Measurements from ENCODE around the gene ZMIZ1.

Gene ZMIZ1

DNA sequence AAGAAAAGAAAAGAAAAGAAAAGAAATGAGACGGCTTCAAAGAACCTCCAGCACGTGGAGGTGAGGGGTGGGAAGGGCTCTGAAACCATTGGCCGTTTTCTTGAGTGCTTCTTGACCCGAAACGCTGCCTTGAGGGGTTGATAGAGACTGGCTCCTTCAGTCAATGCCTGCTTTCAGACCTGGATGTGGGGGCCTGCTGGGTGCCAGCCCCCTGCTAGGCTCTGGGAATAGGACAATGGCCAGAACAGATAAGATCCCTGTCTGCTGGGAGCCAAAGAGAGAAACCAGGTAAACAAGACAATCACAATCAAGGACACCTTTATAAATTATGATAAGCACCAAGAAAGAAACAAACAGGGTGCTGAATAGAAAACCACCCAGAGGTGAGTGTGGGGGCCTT, 27.7 kb downstream of the ZMIZ1 start:
- DNase-seq (ENCODE audit: extremely low read depth in 1 of 2, low read depth in 1 of 2): no peak

DNA sequence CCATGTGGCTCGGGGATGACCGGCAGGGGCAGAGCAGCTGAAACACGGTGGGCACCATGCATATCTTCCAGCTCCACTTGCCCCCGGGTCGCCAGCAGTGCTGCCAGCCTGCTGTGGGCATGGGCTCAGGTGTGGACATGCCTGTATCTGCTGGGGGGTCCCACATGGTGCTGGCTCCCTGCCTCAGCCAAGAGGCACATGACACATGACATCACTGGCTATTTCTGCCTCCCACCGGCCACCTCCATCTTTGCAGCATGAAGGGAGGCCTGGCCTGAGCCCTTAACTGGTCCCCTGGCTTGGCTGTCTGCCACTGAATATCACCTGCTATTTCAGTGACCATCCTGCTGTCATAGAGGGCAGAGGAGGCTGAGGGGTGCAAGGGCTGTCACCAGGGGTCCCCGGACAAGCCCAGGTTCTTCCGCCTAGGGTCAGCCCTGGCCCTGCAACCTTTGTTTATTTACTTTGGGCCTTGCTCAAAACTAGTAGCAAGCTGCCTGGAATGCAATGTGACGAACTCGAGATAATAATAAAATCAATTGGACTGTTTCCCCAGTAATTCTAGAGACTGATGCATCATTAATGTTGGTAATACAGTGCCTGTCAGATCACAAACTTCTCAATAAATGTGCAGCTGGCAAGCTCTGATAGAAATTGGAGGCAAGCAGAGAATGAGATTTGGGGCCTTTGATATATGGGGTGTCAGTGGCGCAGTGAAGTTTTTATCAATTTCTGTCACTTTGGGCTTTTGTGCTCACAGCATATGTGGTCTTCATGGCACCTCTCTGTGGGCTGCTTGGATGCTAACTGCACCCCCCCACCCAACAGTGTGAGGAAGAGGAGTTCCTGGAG, 28.5 kb downstream of the ZMIZ1 start:
- DNase-seq (ENCODE audit: extremely low read depth in 1 of 2, low read depth in 1 of 2): no peak

DNA sequence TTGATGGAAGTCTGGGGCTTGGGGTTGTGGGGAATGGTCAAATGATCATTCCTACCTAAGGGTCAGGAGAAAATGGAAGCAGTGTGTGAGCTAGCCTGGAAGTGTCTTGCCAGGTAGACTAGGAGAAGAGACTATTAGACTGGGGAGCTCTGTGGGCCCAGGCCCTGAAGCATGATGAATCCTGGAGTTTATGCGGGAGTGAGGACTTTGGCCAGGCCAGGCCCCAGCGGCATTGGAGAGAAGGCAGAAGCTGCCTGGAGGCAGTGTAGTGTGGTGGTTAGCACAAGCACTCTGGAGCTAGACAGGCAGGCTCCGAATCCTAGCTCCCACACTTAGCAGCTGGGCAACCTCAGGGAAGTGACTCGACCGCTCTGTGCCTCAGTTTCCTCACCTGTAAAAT, 29.3 kb downstream of the ZMIZ1 start:
- no peak for DNase-seq (ENCODE audit: extremely low read depth in 1 of 2, low read depth in 1 of 2)

DNA sequence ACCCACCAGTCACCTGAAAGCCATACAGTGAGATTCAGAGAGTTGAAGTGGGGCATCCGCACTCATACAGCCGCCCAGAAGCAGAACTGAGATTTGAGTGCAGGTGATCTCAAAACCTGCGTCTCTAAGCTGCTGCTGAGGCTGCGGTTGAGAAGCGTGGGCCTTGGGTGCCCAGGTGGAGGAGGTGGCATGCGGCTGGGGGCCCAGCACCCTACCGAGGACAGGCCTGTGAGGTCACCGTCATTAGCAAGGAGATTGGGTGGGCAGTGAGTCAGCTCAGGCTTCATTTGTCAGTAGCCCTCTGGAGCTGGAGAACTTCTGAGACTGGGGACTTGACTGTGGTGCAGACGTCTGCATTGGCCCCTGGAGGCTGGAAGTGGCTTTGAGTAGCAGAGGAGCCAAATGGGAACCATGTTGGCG, 29.8 kb downstream of the ZMIZ1 start:
- DNase-seq (ENCODE audit: extremely low read depth in 1 of 2, low read depth in 1 of 2): no peak

DNA sequence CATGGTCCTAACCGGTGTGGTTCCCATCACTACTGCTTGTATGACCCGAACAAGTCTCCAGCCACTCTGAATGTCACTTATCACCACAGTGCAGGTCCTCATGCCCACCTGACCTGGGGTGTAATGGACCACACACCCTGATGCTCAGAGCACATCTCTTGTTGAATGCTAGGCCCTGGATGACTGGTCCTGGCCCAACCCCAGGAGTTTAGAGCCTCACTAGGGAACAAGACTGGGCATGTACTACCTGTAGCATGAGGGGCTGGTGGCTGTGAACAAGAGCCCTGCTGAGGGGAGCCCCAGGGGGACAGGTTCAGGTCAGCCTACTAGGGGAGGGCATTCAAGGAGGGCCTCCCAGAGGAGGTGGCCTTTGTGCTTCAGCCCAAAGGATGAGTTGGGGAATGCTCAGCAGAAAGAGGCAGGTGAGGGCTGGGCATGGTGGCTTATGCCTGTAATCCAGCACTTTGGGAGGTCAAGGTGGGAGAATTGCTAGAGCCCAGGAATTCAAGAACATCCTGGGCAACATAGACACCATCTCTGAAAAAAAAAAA, 31.2 kb downstream of the ZMIZ1 start:
- no peak for DNase-seq (ENCODE audit: extremely low read depth in 1 of 2, low read depth in 1 of 2)

DNA sequence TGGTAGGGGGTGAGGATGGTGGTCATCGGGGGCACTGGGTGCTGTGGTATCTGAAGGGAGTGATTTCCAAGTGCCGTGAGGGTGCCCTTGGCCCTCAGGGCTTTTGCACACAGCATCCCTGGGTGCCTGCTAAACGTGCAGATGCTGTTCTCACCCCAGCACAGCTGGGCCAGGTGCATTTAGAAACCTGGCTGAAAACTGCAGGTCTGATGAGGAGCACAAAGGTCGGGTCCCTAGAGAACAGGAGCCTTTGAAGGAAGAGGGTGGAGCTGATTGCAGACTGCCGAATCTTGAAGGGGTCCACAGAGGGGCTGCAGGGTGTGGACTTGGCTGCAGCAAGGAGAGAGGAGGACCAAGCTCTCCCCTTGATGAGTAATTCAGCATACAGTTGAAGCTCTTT, 32.0 kb downstream of the ZMIZ1 start:
- DNase-seq (ENCODE audit: extremely low read depth in 1 of 2, low read depth in 1 of 2): no peak

DNA sequence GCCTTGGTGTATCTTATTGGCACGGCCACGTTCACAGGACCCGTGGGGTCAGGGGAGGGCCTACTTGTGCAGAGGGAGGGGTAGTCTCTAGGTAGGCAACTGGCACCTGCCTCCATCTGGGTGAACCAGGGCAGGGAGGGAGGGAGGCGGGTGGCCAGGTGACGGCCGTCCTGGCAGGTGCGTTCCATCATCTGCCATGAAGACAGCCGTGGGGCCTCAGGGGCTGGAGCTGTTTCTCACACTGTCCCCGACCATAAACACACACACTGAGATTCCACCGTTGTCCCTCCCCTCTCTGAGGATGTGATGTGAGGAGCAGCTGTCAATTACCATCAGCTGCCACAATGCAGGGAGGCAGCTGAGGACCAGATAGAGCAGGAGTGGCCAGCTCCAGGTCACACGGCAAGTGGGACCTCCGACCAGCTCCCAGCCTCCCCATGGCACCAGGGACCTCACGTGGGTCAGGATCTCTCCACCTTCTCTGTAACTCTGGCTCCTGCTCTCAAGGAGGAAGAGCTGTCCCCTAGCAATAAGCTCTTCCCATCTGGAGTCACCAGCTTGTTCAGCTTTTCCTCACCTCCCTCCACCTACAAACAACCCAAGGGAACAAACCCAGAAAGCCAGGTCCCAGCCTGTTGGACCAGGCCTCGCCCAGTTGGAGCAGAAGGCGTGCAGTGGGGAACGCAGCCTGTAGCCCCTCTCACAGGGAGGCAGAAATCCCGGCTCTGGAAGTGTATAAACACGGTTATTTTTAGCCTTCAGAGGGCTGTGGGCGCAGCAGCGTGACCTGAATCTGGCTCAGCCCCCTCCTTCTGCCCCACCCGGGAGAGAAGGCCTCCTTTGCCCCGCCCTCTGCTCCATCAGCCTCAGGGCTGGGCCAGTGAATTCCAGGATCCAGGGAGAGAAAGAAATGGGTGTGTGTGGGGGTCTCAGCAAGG, 33.1 kb downstream of the ZMIZ1 start:
- DNase-seq (ENCODE audit: extremely low read depth in 1 of 2, low read depth in 1 of 2): no peak

DNA sequence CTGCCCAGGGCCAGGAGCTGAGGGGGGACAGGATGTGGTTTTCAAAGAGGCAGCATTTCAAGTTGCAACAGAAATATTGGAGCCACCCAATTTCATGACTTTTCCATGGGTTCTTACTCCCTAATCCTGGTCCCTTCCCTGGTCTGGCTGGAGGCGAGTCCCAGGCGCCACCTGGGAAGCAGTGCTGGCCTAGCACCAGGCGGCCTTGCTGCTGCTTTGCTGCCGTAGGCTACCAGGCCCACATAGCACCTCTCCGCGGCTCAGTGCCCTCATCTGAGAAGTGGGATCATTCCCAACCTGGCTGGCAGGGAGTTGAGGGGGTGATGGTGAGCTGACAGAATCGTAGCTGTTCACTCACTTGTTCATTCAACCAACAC, 33.7 kb downstream of the ZMIZ1 start:
- DNase-seq (ENCODE audit: extremely low read depth in 1 of 2, low read depth in 1 of 2): no peak

DNA sequence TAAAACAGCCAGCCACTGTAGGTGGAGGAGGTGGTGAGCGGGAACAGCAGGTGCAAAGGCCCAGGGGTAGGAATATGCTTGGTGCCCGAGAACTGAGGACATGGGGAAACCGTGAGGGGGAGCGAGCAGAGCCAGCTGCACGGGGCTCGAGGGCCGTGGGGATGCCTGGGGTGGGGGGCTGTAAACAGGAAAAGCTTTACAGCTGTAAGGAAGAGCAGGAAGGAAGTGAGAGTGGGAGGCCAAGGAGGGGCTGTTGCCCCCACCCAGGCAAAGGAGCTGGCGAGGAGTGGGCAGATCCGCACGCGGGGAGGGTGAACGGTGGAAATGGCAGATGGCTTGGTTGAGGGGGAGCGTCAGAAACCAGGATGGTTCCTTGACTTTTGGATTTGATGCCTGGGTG, 34.4 kb downstream of the ZMIZ1 start:
- DNase-seq (ENCODE audit: extremely low read depth in 1 of 2, low read depth in 1 of 2): no peak

DNA sequence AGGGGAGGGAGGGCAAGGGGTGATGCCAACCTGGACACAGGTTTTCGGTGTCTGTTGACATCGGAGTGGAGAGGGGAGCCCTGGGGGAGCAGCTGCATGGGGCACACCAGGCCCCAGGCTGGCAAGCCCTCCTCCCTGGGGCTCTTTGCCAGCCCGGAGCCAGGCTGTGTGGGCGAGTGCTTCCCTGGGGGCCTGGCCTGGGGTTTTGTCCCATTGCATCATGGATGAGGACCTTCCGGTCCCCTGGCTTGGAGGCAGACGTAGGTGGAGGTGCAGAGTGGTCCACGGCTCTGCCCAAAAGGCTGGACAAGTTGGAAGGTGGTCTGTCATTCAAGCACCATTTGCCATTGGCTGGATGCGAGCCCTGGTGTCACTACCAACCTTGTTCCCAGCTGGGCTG, 34.8 kb downstream of the ZMIZ1 start:
- no peak for DNase-seq (ENCODE audit: extremely low read depth in 1 of 2, low read depth in 1 of 2)

DNA sequence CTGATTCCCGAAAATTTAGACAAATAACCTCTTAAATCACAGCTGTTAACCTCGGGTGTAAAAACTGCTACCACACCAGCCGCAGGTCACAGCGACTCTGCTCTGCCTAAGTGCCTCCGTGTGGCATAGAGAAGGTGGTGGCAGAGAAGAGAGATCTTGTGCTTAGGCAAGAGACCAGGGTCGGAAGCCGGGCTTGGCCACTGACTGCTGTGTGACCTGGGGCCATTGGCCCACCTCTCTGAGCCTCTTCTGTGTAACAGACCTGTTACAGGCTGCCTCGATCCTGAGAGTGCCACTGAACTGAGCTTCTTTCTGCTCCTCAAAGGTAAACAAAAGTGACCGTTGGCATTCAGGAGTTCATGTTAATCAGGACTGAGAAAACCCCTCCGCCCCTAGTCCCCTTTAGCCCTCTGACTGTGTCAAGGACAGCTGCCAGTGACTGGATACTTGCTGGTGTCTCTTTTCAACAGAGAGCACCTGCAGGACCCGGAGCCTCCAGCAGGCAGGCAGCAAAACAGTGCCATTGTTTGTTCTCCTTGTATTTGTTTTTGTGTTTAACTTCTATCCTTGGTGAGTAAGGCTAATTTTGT, 36.5 kb downstream of the ZMIZ1 start:
- no peak for DNase-seq (ENCODE audit: extremely low read depth in 1 of 2, low read depth in 1 of 2)

DNA sequence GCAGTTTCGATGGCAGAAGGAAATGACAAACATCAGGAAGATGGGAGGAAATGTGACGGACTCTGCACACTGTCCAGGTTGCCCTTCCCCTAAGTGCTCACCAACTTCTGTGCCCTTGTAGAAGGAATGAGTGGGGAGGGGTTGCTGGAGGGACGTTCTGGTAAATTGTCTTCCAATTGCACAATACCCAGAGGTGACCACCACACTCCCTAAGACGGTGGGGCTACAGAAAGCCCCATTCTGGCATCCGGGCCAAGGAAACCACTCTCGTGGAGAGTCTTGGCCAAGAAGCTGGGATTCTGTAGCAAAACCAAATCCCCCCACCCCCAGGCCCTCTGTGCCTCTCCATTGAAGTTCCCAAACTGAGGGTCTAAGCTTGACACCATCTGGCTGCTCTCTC, 37.1 kb downstream of the ZMIZ1 start:
- no peak for DNase-seq (ENCODE audit: extremely low read depth in 1 of 2, low read depth in 1 of 2)

DNA sequence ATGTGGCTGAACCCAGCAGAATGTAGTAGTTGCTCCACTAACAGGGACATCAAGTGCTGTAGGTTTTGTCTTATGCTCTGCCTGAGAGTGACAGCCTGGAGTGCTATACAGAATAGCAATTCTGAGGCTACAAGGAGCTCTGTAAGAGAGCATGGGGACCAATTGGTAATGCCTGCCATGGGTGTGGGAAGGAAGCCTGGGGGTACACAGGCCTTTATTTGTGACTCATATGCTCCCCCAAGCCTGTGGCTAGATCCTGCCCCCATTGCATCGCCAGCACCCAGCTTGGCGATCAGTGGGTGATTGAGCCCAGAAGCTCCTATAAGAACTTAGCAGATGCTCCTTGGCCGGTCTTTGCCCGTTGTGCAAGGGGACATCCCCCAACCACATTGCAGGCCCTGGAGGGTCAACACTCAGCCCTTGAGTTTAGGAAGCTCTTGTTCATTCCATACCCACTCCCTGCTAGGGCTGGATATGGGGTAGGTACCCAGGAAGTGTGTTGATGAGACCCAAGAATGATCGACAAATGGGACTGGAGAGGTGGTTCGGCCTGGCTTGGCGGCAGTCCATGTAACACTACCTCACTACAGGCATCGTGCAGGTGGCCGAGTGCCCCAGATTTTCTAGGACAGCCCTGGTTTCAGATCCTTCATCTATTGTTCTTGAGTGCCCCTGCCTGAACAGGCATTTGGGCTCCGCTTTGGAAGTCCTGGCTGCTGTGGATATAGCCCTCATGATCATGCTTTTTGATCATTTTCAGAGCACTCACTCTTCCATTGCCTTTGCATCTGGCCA, 37.7 kb downstream of the ZMIZ1 start:
- no peak for DNase-seq (ENCODE audit: extremely low read depth in 1 of 2, low read depth in 1 of 2)

DNA sequence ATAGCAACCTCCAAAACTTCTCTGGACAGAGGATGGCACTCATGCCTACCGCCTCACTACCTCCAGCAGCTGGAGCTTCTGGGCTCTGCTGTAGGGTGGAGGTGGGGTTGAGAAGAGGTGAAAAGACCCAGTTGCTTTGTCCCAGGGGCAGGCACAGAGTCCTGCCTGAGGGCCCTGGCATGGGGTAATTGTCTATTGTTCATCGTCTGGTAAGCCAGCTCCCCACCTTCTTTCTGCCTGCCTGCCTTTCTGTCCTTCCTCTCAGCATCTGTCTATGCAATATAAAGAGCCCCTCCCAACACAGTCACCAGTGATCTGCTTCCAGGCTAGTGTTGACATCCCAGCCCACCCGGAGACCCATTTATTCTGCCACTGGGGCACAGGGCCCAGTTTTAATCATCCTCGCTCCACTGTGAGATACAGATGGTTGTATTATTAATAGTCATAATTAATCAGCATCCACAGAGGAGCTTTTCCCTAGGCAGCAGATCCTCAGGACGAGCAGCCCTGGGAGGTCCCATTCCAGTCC, 39.0 kb downstream of the ZMIZ1 start:
- no peak for DNase-seq (ENCODE audit: extremely low read depth in 1 of 2, low read depth in 1 of 2)

DNA sequence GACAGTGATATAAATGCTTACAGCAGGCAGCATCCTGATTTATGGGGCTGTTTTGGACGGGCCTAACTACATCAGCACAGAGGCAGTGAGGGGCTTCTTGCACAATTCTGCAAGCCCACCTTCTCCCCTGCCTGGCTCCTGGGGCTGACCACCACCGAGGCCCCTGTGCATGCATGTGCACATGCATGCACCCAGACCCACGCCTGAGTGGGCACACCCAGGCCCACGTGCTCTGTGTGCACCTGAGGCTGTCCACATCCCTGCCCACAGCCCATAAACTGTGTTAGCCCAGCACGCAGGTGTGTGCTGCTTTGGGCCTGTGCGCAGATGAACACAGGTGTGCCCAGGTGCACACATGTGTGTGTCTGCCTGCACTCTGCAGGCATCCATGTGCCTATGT, 40.0 kb downstream of the ZMIZ1 start:
- no peak for DNase-seq (ENCODE audit: extremely low read depth in 1 of 2, low read depth in 1 of 2)

DNA sequence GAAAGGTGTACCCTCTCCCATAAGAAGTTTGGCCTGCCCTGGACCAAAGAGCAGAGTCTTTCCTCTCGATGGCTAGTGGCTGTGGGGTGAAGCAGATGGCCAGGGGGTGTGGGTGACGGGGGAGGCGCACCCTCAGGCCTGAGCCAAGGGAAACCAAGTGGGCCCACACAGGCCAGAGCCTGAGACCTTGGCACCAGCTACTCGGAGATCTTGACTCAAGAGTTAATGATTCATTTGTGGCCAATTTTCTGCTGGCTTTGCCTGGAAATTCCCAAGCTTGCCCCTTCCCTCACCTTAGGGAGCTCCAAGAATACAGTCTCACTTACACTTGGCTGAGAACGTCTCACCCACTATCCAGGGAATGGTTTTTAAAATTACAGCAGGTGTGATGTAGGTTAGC, 42.7 kb downstream of the ZMIZ1 start:
- no peak for DNase-seq (ENCODE audit: extremely low read depth in 1 of 2, low read depth in 1 of 2)

DNA sequence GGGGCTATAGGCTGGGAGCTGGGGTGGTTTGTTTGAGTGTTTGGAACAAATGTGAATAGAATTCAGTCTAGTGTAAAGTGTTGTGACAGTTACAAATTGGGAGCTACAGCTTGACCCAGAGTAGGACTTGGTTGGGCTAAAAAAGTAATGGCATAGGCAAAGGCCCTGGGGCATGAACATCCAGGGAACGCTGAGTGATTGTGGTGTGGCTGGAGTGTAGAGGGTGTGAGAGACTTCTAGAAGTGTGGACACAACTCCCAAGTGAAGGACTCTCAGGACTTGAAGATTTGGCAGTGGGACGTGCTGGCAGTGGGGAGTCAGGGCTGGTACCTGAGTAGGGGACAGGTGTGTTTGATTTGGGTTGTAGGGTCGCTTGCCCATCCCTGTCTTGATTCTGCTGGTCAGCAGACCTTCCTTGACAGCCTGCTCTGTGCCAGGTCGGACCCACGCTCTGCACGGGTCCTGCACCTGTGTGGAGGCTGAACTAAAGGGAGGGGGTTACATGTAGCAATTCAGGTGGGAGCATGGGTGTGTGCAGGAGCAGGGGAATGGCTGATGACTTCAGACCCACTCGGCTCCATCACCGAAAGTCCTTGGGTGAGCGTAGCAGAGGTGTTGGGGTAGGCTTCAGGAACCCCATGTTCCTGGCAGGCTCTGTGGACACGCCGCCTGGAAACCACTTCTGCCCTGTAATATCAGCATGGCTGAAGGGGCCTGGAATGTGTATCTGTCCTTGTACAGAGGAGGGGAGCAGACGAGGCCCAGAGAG, 43.3 kb downstream of the ZMIZ1 start:
- DNase-seq (ENCODE audit: extremely low read depth in 1 of 2, low read depth in 1 of 2): no peak

DNA sequence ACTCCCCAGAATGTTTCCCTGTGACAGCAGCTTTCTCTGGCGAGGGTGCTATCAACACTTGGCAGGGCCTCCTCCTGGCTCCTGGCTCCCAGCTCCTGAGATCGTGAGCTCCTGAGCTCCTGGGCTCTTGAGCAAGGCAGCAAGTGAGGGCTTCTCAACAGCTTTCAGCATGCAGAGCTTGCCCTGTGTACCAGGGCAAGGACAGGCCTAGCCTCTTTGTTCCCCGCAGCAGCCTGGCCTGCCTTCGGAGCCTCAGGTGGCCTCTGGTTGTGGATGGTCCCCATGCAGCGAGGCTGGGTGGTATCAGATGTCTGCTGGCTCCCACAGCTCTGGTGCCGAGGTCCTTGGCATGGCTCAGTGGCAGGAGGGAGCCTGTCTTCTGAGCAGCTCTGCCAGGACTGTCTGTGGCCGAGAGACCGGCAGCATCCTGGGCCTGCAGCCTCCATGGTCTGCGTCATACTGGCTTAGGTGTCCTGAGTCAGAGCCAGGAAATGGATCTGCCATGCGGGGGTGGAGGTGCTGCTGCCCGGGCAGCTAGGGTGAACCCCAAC, 44.2 kb downstream of the ZMIZ1 start:
- DNase-seq (ENCODE audit: extremely low read depth in 1 of 2, low read depth in 1 of 2): no peak

DNA sequence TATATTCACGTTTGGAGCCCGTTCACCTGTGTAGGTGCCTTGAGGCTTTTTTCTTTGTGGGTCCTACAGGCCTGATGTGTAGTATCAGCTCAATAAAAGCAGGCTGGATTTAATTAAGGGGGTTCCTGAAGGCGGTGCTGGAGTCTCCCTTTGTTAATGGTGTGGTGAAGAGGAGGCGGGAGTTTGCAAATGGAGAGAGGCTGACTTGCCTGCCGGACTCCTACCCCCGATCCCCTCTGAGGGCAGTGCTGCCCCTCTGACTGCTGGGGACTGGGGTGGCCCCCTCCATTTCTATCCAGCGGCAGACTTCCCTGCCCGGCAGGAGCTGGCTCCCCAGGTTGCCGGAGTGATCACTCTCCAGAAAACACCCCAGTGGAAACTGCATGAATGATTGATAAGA, 45.1 kb downstream of the ZMIZ1 start:
- DNase-seq (ENCODE audit: extremely low read depth in 1 of 2, low read depth in 1 of 2): no peak
